EH (cell line): ENCODE results near the gene CEMP1.
"Not testable (repeated sequence)": the region's sequence is repeated elsewhere in the genome, so short reads cannot be mapped to it uniquely, and the experiment has no call there.

Experiments
- DNase-seq: peaks from one replicate; pipeline ENCODE4 v3.0.0-alpha.2; 2015; ENCODE audit warnings: low read depth

CEMP1 gene

DNA sequence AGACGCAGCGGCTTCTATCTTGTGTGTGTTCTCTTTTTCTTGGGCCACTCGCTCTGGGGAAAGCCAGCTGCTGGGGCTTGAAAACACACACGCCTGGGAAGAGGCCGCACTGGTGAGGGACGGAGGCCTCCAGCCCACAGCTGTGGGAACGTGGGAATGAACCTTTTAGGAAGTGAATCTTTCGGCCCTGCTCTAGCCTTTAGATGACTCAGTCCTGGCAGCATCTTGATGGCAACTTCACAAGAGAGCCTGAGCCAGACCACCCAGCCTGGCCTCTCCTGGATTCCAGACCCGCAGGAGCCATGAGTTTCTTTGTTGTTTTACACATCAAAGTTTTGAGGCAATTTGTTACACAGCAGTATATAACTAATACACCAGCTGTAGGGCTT lies 4.4 kb upstream of the CEMP1 start:
- DNase-seq: peak; percentile 74

- DNase-seq: not testable (repeated sequence)
Observed at GRCh38 chr16:2534335-2534734, 3.1 kb upstream of the CEMP1 start.

- no peak for DNase-seq
Observed at GRCh38 chr16:2533912-2534311, 2.7 kb upstream of the CEMP1 start.

GRCh38 chr16:2533142-2533755 lies 2.0 kb upstream of the CEMP1 start:
- DNase-seq: not testable (repeated sequence)

- peak; percentile 44 for DNase-seq
Observed at GRCh38 chr16:2532494-2533141, 1.4 kb upstream of the CEMP1 start.

DNA sequence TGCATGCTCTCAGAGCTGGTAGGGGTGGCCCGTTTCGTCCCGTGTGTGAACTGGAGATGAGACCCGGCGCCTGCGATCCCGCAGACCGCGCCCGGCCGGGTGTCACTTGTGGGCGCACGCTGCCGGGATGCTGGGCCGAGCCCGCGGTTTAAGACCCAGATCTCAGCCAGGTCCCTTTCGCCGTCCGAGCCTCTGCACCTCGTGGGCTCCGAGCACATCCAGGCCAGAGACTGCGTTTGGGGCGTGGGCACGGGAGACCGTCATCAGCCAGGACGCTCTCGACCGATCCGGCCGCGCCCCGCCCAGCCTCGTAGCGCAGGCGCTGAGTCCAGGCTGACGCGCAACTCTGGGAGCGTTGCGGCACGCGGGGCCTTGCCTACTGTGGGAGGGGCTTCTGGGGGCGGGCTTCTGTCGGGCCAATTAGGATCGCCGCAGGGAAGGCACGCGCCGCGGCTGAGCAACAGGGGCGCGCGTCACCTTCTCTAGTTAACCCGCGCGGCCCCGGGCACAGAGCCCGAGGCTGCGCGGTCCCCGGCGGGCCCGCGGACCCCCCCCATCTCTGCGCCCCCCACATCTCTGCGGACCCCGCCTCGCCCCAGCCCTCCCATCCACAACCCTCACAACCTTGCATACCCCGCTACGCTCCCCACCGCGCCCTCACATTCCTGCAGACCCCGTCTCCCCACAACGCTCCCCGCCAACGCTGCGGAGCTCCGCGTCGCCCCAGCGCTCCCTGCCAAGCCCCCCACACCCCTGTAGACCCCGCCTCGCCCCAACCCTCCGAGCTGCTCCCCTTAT lies 687 bp upstream of the CEMP1 start:
- DNase-seq: peak; percentile 97

GRCh38 chr16:2530629-2531318 lies 434 bp downstream of the CEMP1 start:
- no peak for DNase-seq

GRCh38 chr16:2529961-2530628 lies 1.1 kb downstream of the CEMP1 start:
- DNase-seq: no peak

DNA sequence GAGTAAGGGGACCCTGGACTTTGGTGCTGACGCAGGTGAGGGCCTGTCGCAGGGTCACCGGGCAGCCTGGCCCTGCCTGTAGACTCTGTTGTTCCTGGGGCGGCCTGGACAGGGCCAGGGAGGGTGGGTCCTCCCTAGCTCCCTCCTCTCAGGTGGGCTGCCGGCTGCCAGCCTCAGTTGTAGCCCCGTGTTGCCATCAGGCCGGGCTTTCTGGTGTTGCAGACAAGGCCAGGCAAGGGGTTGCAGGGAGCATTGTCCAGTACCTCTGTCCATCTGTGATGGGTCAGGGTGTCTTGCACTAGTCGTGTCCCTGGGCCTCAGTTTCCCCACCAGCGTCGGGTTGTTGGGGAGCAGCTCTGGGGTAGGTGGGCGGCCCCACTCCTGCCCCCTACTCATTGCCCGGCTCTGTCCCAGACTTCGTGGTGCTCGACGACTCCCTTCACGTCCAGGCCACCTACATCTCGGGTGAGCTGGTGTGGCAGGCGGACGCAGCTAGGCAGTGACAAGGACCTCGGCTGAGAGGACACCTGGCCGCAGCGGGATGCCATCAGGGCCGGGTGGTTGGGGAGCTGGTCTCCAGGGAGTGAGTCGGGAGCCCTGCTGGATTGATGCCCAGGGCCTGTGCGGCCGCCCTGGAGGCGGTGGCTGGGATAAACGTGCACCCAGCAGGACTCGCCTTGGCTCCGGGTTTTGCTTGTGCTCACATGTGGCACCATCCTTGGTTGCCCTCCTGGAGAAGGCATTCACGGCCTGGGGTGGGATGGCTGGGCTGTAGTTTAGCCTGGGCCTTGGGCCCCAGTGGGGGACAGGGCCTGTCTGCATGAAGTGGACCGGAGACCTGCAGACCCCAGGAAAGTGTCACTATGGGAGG lies 1.9 kb downstream of the CEMP1 start:
- no peak for DNase-seq

DNA sequence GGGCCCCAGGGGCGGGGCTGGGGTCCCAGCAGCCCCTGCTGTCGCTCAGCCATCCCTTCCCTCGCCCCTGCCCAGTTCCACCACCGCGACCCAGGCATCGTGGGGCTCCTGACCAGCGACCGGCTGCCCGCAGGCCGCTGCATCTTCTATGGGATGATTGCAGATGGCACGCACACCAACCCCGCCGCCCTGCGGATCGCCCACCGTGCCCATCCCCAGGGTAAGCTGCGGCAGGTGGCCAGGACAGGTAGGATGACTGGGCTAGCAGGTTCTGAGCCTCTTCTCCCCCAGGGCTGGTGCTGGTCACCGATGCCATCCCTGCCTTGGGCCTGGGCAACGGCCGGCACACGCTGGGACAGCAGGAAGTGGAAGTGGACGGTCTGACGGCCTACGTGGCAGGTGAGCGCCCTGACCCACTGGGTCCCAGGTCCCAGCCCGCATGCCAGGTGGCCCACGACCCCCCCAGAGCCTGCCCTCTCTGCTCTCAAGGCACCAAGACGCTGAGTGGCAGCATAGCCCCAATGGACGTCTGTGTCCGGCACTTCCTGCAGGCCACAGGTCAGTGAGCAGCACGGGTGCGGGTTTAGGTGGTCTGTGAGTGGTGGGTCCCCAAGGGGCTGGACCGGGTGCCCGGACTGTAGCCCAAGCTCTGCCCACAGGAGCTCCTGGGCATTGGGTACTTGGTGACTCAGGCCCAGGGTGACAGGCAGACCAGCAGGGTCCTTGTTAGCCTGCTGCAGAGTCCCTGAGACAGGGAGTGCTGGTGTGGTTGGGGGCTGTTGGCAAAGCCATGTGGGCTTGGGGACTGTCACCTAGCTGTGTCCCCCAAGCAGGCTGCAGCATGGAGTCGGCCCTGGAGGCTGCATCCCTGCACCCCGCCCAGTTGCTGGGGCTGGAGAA lies 2.8 kb downstream of the CEMP1 start:
- DNase-seq: no peak

- no peak for DNase-seq
Observed at GRCh38 chr16:2527784-2528100, 3.5 kb downstream of the CEMP1 start.

DNA sequence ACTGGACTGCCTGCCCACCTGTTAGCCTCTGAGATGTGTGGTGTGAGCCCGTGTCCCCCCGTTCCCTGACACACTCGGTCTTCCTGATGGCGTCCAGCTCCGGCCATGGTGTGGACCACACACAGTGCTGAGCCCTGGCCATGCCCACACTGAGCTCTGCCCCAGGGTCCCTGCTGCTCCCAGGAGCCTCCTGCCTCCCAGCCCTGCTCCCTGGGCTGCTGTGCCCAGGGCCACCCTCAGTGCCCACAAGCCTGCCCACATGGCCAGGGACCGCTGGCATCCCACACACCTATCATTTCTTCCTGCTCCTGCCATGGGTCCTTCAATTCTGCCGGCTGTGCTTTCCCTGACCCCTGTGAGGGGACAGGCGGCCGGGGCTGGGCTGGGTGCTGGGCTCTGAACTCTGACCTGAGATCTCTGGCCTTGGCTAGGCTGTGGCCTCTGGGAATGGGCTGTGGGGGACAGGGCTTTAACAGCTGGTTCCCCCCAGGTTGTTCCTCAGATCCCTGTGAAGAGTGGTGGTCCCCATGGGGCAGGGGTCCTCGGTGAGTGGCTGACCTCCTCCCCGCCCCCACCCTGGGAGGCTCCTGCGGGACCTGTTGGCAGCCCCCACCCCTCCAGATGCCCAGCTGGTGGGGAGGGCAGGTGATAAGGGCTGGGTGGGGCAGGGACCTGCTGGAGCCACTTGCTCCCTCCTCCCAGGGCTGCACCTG lies 4.0 kb downstream of the CEMP1 start:
- no peak for DNase-seq

DNA sequence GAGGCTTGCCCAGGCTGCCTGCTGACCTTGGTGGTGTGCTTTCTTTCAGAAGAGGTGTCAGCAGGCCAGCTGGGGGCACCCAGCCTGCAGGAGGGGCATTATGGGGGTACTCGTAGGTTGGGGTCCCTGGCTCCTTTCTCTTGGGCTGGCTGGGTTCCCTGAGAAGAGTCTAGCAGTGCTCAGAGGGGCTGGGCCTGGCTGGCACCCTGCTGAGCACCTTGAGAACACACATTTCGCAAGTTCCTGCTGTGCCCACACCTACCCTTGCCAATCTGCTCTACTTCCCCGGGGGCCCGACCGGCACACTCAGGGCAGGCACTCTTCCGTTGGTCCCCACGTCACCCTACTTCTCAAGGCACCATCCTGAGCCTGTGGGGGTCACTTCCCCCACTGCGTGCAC lies 5.1 kb downstream of the CEMP1 start:
- DNase-seq: no peak

GRCh38 chr16:2524339-2524938 lies 6.8 kb downstream of the CEMP1 start:
- no peak for DNase-seq

DNA sequence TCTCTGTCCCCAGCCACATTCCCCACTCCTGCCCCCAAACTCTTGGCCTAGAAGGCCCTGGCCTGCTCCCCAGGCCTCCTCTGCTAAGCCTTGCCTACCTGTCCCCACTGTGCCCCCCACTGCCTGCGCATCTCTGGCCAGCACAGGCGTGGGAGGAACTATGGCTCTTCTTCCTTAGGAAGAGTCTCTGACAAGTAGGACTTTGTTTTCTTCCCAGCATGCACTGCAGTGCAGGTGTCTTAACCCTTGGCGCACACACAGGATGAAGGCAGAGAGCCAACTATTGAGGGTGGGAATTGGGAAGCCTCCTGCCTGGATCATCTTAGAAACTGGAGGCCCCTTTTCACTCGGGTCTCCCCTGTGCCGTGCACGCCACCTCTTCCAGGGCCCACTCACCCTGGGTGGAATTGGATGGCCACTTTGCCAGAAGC lies 7.4 kb downstream of the CEMP1 start:
- no peak for DNase-seq

DNA sequence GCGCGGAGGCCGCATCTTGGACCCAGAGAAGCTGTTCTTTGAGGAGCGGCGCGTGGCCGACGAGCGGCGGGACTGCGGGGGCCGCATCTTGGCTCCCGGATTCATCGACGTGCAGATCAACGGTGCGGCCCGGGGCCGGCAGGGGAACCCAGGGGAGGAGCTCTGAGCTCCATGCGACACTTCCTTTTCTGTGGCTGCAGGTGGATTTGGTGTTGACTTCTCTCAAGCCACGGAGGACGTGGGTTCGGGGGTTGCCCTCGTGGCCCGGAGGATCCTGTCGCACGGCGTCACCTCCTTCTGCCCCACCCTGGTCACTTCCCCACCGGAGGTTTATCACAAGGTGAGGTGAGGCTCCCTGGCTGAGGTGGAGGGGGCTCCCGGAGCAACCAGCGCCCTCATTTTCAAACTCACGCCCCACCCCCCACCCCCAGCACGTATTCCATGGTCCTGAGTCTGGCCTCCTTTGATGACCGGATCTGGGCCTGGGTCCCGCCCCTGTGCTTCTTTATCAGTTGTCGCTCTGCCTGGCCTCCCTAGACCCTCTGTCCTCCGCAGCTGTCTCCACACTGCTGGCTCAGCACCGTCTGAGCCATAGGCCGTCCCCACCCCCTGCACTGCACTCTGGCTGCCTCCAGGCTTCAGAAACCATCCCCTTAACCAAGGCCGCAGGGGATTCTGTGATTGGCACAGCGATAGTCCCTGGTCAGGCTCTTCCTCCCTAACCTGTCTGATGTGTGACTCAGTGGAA lies 10.2 kb downstream of the CEMP1 start:
- no peak for DNase-seq

DNA sequence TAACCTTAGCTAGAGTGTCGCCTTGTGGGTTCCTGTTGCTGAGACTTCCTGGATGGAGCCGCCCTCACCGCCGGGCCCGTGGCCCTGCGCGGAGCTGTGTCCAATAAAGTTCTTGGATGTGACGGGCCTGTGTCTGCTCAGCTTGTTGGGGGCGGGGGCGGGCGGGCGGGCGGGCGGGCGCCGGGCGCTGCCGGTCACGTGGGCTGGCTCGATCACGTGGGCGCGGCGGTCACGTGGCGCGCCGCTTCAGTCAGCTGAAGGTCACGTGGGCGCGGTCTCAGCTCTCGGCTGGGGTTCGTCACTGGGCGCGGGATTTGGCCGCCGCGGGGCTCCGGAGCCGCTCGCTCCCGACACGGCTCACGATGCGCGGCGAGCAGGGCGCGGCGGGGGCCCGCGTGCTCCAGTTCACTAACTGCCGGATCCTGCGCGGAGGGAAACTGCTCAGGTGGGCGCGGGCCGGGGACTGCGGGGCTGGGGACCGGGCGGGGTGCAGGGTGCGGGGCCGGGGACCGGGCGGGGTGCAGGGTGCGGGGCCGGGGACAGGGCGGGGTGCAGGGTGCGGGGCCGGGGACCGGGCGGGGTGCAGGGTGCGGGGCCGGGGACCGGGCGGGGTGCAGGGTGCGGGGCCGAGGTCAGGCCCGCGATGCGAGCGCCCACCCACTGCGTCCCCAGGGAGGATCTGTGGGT lies 11.0 kb downstream of the CEMP1 start, which contains the start of gene AMDHD2:
TSS of gene AMDHD2 (plus strand) at position 275 of the 687 bp plus-strand sequence. CDS start at position 363, 88 bp downstream.
- peak; percentile 92 for DNase-seq

- no peak for DNase-seq
Observed at GRCh38 chr16:2519711-2520080, 11.5 kb downstream of the CEMP1 start.
